GM12873 (cell line): Measurements from ENCODE around the gene TXK.

ENCODE experiments used
- TF ChIP-seq, protein P1 (sequence below): IDR thresholded peaks from 2 replicates; pipeline ENCODE4 v1.5.1; 2012; ENCODE audit warnings: low read depth, mild to moderate bottlenecking, moderate library complexity, low read length, control low read depth; ENCODE audit not compliant: insufficient read depth; ENCODE audit errors: missing control alignments

TXK gene

DNA sequence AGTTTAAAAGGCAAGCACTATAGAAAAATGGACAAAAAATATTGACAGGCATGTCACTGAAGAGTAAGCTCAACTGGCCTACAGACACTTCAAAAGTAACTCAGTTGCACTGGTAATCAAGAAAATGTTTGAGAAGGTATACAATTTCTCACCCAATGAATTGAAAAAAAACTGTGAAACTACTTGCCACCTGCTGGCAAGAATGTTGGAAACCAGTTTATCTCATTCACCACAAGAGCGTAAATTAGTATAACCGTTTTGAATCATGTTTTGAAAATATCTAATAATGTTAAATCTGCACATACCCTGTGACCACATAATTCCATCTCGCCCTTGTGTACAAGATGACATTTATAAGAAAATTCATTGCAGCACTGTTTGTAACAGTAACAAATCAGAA lies 31.7 kb downstream of the TXK start:
- TF ChIP-seq, protein P1, sequence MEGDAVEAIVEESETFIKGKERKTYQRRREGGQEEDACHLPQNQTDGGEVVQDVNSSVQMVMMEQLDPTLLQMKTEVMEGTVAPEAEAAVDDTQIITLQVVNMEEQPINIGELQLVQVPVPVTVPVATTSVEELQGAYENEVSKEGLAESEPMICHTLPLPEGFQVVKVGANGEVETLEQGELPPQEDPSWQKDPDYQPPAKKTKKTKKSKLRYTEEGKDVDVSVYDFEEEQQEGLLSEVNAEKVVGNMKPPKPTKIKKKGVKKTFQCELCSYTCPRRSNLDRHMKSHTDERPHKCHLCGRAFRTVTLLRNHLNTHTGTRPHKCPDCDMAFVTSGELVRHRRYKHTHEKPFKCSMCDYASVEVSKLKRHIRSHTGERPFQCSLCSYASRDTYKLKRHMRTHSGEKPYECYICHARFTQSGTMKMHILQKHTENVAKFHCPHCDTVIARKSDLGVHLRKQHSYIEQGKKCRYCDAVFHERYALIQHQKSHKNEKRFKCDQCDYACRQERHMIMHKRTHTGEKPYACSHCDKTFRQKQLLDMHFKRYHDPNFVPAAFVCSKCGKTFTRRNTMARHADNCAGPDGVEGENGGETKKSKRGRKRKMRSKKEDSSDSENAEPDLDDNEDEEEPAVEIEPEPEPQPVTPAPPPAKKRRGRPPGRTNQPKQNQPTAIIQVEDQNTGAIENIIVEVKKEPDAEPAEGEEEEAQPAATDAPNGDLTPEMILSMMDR = no peak

DNA sequence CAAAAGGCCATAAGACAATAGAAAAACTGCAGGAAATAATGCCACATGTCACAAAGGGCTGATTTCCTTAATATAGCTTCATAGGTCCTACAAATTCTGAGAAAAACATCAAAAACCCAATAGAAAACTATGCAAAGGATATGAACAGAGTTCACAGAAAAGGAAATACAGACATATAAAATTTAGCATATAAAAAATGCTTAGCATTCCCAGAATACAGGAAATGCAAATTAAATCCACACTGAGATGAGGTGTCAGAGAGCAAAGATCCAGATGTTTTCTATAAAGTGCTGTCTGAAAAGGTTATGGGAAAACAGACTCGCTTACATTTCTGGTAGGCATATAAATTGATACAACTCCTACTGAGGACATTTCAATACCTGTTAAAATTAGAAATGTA lies 33.8 kb downstream of the TXK start:
- TF ChIP-seq, protein P1 = no peak

DNA sequence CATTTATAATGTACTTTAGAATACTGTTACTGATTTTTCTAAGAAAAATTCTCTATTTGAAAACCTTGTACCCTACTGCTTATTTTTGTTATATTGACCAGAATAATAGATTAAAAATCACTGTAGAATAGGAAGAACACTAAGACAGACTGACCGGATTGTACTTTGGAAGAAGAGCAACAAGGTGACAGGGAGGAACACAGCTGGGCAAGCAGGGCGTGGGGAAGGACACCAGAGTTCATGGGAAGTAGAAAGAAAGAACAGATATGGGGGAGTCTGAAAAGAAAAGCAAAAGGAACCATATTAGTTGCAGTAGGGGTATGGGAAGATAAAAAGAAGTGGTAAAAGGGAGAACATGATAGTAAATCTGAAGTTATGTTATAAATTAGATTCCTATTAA lies 38.6 kb downstream of the TXK start:
- TF ChIP-seq, protein P1 = no peak

DNA sequence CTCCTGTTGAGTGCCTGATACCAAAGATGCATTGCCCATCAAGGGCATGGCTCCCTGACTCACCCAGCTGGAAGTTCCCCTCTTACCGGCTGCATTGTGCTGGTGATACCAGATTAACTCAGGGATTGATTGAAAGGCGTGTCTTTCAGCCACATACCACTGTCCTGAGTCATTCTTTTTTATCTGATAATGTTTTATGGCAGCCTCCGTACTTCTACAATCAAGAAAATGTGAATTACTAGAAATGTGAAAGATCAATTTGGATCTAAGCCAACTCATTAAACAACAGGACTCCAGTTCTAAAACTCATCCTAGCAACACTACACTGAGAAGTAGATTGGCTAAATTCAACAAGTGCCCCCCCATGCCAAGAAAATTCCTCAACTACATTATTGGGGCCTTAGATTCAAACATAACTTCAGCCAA lies 40.0 kb downstream of the TXK start:
- TF ChIP-seq, protein P1 = no peak

DNA sequence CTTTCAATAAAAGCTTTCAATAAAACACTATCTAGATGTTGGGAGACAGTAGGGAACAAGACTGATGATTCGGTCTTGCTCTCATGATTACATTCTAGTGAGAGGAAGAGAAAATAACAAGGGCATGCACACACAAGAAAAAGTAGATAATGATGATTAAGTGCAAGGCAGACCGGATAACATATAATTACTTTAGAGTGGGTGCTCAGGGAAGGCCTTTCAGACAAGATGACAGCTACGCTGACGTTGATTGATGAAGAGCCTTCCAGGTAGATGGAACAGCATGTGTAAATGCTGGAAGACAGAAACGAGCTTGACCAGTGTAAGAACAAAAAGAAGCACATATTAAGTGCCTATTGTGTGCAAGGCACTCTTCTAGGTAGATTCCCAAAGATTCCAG lies 43.4 kb downstream of the TXK start:
- TF ChIP-seq, protein P1 = no peak

DNA sequence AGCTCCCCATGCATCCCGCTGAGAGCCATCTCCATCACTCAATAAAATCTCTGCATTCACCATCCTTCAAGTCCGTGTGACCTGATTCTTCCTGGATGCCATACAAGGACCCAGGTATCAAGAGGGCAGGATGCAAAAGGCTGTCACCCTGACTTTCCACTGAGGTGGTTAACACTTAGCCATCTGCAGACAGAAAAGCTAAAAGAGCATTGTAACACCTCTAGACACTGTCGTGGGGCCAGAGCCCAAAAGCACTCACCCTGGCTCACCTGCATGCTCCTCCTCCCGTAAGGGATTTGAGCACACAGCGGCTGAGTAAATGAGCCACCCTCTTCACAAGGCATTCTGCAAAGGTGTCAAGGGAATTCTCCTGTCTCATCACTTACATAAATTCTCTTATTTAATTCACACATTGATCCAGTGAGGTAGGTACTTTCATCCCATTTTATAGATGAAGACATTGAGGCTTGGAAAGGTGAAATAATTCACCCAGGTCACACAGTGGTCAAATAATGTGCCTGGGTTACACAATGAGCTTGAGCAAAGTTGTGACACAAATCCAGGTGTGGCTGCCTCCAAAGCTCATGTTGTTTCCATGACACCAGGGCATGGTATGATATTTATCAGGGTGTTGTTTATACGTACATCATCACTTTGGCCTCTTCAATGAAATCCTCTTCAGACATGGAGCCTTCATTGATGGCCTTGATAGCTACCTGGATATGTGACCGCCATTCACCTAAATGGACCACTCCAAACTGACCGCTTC lies 48.0 kb downstream of the TXK start:
- TF ChIP-seq, protein P1 = no peak

DNA sequence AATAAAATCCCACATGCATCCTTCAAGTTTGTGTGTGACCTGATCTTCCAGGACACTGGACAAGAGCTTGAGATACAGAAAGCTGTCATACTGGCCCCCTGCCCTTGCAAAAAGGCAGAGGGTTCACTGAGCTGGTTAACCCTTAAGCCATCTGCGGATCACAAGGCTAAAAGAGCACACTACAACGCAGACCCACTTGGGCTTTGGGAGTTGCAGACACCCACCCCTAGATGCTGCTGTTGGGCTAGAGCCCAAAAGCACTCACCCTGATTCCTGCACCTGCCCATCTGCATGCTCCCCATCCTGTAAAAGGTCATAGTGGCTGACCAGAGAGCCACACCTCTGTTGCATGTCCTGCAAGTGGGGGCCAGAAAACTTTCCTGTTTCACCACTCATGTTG lies 51.1 kb downstream of the TXK start:
- TF ChIP-seq, protein P1 = peak; percentile 29
